ENCODE data around the gene PTTG2. TPM values are rescaled to one million over a fixed set of nuclear protein-coding genes. Genes with fewer than 3 reads are reported as not detected.
A peak's percentile ranks its signal among the peaks of the same experiment; 100 is the strongest.

The PTTG2 gene
- total and polyA plus RNA-seq, 2 of the 13 experiments (the other 11 are each of a cell fraction or from before 2014, with no cell fraction given), result not detected

DNA sequence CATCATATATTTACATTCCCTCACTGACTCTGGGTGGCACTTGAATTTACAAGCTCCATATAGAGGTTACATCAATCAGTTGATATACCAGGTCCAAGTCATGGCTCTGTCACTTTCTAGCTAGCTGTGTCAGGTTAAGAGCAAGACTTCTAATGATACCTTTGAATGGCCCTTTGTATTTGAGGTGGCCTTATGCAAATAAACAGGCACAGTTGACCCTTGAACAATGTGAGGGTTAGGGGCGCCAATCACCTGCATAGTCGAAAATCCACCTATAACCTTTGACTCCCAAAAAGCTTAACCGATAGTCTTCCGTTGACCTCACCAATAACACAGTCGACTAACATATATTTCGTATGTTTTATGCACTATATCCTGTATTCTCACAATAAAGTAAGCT, 1.3 kb upstream of the PTTG2 start (continued):
- TF ChIP-seq ZNF264 (CRISPR knock-in tag; IDR thresholded peaks at IDR 0.05), result 0 out of 2 replicates have a peak, but pooled peaks have one; percentile 63
- TF ChIP-seq FOXO1 (CRISPR knock-in tag; IDR thresholded peaks at IDR 0.05), result peak; percentile 83
- TF ChIP-seq HDAC2 (CRISPR knock-in tag; IDR thresholded peaks at IDR 0.05), result peak; percentile 68; the same call in 1 of the 2 replicates
- peak; percentile 46; the same call in 1 of the 2 replicates for TF ChIP-seq ZBTB7A (CRISPR knock-in tag; IDR thresholded peaks at IDR 0.05)
- peak; percentile 86 for TF ChIP-seq ZMYM4 (CRISPR knock-in tag; IDR thresholded peaks at IDR 0.05)
- TF ChIP-seq ZNF205 (CRISPR knock-in tag; IDR thresholded peaks at IDR 0.05), result peak; percentile 75; the same call in 1 of the 2 replicates
- TF ChIP-seq, protein P1, sequence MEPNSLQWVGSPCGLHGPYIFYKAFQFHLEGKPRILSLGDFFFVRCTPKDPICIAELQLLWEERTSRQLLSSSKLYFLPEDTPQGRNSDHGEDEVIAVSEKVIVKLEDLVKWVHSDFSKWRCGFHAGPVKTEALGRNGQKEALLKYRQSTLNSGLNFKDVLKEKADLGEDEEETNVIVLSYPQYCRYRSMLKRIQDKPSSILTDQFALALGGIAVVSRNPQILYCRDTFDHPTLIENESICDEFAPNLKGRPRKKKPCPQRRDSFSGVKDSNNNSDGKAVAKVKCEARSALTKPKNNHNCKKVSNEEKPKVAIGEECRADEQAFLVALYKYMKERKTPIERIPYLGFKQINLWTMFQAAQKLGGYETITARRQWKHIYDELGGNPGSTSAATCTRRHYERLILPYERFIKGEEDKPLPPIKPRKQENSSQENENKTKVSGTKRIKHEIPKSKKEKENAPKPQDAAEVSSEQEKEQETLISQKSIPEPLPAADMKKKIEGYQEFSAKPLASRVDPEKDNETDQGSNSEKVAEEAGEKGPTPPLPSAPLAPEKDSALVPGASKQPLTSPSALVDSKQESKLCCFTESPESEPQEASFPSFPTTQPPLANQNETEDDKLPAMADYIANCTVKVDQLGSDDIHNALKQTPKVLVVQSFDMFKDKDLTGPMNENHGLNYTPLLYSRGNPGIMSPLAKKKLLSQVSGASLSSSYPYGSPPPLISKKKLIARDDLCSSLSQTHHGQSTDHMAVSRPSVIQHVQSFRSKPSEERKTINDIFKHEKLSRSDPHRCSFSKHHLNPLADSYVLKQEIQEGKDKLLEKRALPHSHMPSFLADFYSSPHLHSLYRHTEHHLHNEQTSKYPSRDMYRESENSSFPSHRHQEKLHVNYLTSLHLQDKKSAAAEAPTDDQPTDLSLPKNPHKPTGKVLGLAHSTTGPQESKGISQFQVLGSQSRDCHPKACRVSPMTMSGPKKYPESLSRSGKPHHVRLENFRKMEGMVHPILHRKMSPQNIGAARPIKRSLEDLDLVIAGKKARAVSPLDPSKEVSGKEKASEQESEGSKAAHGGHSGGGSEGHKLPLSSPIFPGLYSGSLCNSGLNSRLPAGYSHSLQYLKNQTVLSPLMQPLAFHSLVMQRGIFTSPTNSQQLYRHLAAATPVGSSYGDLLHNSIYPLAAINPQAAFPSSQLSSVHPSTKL (CRISPR knock-in tag; IDR thresholded peaks at IDR 0.05), result peak; percentile 82
- TF ChIP-seq PITX1 (CRISPR knock-in tag; IDR thresholded peaks at IDR 0.05), result 0 out of 2 replicates have a peak, but pooled peaks have one; percentile 46
- no peak for TF ChIP-seq ZNF607 (CRISPR knock-in tag; IDR thresholded peaks at IDR 0.05; ENCODE audit: borderline replicate concordance)
- TF ChIP-seq RXRB (CRISPR knock-in tag; IDR thresholded peaks at IDR 0.05; ENCODE audit: borderline replicate concordance), result peak; percentile 46; the same call in 1 of the 2 replicates
- TF ChIP-seq SALL1 (CRISPR knock-in tag; IDR thresholded peaks at IDR 0.05), result peak; percentile 68; the same call in 1 of the 2 replicates
- TF ChIP-seq, protein P2, sequence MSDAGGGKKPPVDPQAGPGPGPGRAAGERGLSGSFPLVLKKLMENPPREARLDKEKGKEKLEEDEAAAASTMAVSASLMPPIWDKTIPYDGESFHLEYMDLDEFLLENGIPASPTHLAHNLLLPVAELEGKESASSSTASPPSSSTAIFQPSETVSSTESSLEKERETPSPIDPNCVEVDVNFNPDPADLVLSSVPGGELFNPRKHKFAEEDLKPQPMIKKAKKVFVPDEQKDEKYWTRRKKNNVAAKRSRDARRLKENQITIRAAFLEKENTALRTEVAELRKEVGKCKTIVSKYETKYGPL (CRISPR knock-in tag; IDR thresholded peaks at IDR 0.05), result no peak
- peak; percentile 74; the same call in 1 of the 2 replicates for TF ChIP-seq FOXJ3 (CRISPR knock-in tag; IDR thresholded peaks at IDR 0.05; ENCODE audit: borderline replicate concordance)
- TF ChIP-seq, protein P3, sequence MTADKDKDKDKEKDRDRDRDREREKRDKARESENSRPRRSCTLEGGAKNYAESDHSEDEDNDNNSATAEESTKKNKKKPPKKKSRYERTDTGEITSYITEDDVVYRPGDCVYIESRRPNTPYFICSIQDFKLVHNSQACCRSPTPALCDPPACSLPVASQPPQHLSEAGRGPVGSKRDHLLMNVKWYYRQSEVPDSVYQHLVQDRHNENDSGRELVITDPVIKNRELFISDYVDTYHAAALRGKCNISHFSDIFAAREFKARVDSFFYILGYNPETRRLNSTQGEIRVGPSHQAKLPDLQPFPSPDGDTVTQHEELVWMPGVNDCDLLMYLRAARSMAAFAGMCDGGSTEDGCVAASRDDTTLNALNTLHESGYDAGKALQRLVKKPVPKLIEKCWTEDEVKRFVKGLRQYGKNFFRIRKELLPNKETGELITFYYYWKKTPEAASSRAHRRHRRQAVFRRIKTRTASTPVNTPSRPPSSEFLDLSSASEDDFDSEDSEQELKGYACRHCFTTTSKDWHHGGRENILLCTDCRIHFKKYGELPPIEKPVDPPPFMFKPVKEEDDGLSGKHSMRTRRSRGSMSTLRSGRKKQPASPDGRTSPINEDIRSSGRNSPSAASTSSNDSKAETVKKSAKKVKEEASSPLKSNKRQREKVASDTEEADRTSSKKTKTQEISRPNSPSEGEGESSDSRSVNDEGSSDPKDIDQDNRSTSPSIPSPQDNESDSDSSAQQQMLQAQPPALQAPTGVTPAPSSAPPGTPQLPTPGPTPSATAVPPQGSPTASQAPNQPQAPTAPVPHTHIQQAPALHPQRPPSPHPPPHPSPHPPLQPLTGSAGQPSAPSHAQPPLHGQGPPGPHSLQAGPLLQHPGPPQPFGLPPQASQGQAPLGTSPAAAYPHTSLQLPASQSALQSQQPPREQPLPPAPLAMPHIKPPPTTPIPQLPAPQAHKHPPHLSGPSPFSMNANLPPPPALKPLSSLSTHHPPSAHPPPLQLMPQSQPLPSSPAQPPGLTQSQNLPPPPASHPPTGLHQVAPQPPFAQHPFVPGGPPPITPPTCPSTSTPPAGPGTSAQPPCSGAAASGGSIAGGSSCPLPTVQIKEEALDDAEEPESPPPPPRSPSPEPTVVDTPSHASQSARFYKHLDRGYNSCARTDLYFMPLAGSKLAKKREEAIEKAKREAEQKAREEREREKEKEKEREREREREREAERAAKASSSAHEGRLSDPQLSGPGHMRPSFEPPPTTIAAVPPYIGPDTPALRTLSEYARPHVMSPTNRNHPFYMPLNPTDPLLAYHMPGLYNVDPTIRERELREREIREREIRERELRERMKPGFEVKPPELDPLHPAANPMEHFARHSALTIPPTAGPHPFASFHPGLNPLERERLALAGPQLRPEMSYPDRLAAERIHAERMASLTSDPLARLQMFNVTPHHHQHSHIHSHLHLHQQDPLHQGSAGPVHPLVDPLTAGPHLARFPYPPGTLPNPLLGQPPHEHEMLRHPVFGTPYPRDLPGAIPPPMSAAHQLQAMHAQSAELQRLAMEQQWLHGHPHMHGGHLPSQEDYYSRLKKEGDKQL (CRISPR knock-in tag; IDR thresholded peaks at IDR 0.05; ENCODE audit: low read depth), result 0 out of 2 replicates have a peak, but pooled peaks have one; percentile 51
- TF ChIP-seq ZNF816 (CRISPR knock-in tag; IDR thresholded peaks at IDR 0.05; ENCODE audit: borderline replicate concordance), result no peak
- no peak for TF ChIP-seq SOX6 (IDR thresholded peaks at IDR 0.05)
- TF ChIP-seq SOX6 (CRISPR knock-in tag; IDR thresholded peaks at IDR 0.05), result peak; percentile 95

Data from HepG2 (cell line).